NOMO-1 (cell line): Measurements from ENCODE around the gene CDHR5.
"Not testable (repeated sequence)": the region's sequence is repeated elsewhere in the genome, so short reads cannot be mapped to it uniquely, and the experiment has no call there.

Experiments
- DNase-seq, 2 experiments: peaks; one replicate each; lab custom pipeline; 2025; ENCODE audit not compliant: unreplicated experiment in 2 of 2; lab: John Stamatoyannopoulos, UW

Gene CDHR5, protein sequence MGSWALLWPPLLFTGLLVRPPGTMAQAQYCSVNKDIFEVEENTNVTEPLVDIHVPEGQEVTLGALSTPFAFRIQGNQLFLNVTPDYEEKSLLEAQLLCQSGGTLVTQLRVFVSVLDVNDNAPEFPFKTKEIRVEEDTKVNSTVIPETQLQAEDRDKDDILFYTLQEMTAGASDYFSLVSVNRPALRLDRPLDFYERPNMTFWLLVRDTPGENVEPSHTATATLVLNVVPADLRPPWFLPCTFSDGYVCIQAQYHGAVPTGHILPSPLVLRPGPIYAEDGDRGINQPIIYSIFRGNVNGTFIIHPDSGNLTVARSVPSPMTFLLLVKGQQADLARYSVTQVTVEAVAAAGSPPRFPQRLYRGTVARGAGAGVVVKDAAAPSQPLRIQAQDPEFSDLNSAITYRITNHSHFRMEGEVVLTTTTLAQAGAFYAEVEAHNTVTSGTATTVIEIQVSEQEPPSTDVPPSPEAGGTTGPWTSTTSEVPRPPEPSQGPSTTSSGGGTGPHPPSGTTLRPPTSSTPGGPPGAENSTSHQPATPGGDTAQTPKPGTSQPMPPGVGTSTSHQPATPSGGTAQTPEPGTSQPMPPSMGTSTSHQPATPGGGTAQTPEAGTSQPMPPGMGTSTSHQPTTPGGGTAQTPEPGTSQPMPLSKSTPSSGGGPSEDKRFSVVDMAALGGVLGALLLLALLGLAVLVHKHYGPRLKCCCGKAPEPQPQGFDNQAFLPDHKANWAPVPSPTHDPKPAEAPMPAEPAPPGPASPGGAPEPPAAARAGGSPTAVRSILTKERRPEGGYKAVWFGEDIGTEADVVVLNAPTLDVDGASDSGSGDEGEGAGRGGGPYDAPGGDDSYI

GRCh38 chr11:624705-625635 lies at the start of gene CDHR5:
Gene CDHR5 (minus strand): TSS chr11:624955. CDS start chr11:624902, 53 bp downstream.
- DNase-seq: no peak

DNA sequence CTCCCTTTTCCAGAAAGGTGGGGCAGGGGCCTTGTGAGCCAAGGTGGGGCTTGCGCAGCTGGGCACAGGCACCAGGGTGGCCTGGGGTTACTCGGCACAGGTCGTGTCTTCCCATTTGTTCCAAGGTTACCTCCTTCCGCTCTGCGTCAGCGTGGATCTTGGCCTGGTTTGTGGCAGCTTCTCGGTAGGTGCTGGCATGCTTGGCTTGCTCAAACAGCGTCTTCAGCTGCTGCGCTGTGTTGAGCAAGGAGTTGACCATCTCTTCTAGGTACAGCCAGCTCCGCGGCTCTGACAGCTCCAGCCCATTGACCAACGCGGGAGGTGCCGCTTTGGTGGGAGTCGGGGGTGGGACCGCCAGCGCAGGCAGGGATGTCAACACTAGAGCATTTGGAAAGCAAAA lies 49.7 kb upstream of the CDHR5 start:
- DNase-seq: no peak

DNA sequence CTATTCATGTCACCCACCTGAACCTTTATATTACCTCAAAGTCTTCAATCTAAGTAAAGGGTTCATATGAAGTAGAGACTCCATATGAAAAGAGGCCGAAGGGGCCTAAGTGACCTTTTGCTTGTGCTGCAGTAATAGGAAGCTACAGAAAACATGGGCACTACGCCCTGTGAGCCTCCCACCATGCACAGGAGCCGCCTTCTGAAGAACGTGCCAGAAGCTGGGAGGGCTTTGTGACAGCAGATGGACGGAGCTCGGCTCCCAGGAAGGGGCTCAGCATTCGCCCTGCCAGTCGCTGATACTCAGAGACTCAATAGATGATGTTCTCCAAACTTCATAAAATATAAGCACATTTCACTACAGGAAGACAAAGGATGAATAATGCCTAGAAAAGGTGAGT lies 49.1 kb upstream of the CDHR5 start:
- DNase-seq: no peak

- DNase-seq: no peak
Observed at GRCh38 chr11:665704-666281, 41.0 kb upstream of the CDHR5 start.

- DNase-seq: no peak
Observed at GRCh38 chr11:665062-665703, 40.4 kb upstream of the CDHR5 start.

- peak in 1 of 2 experiments; percentile 7 for DNase-seq
Observed at GRCh38 chr11:662689-663274, 38.0 kb upstream of the CDHR5 start.

GRCh38 chr11:660681-661444 lies 36.1 kb upstream of the CDHR5 start:
- no peak for DNase-seq

DNA sequence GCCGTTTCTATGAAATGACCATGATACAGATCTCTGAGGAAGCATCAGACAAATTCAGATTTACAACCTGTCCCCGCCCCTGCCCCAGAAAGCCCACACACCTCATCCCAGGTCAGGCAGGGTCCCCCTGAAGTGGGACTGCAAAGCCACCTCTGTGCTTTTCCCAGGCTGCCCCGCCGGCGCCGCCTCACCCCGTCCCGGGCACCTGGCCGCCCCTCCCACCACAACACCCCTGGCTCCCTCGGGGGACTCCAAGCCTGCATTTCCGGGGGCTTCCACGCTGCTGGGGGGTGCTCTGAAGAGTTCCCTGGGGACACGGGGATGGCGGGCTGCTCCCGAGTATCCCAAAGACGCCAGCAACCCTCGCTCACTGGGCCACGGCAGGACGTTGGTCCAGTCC lies 35.5 kb upstream of the CDHR5 start:
- DNase-seq: no peak

GRCh38 chr11:659532-660085 lies 34.9 kb upstream of the CDHR5 start:
- DNase-seq: no peak

DNA sequence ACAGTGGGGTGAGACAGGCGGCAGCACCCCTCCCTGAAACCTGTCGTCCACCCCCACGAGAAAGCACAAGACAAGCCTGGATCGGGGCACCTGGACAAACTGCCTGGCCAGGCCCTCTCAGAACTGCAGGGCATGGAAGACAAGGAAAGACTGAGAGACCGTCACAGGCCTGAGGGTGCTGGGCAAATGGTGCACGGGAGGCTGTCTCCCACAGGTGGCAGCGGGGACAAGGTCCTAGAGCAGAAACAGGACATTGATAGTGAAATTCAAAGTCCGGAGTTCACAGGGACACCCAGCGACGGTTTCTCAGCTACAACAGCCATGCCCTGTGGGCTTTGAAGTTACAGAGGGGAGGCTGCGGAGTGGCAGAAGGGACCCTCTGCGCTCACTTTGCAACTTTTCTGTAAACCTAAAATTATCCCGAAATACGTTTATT lies 33.0 kb upstream of the CDHR5 start:
- DNase-seq: no peak

GRCh38 chr11:656866-657265 lies 32.1 kb upstream of the CDHR5 start:
- no peak for DNase-seq

DNA sequence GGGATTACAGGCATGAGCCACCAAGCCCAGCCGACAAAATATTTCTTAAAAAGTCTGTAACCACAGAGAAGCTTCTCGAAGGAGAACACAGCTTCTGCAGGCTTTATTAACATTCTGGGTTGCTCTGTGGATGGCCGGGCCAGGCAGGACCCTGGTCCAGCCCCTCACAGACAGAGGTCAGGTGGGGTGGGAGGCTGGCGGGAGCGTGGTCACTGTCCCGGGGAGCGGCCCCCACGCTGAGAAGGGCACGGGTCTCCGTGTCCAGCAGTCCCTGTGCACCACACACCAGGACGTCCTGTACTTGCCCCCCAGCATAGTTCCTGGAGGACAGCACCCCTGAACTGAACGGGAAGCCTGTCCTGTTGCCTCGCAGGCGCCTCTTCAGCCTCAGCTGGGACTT lies 31.7 kb upstream of the CDHR5 start:
- DNase-seq: no peak

- no peak for DNase-seq
Observed at GRCh38 chr11:655036-655726, 30.4 kb upstream of the CDHR5 start.

GRCh38 chr11:654444-654843 lies 29.7 kb upstream of the CDHR5 start:
- not testable (repeated sequence) for DNase-seq

DNA sequence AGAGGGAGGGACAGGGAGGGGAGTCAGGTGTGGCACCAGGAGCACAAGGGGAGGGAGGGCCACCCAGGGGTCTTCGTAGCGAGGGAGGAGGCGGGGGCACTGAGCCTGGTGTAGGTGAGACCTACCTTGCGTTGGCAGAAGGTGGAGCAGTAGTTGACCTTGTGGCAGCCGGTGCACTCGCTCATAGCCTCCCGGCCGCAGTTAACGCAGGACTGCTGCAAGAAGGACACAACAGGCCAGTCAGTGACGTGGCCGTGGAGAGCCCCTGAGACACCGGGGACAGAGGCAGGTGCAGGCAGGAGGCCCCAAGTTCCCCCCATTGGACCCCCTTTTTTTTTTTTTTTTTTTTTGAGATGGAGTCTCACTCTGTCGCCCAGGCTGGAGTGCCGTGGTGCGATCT lies 29.1 kb upstream of the CDHR5 start:
- no peak for DNase-seq

DNA sequence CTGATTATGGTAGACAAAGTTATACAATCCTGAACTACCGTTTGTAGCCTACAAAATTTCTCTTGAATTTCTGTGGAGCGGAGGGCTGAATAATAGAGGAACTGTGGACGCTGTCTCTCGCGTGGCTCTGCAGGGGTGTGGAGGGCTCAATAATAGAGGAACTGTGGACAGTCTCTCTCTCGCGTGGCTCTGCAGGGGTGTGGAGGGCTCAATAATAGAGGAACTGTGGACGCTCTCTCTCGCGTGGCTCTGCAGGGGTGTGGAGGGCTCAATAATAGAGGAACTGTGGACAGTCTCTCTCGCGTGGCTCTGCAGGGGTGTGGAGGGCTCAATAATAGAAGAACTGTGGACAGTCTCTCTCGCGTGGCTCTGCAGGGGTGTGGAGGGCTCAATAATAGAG lies 28.4 kb upstream of the CDHR5 start:
- DNase-seq: peak in 1 of 2 experiments; percentile 13

- DNase-seq: no peak
Observed at GRCh38 chr11:650482-650881, 25.7 kb upstream of the CDHR5 start.

DNA sequence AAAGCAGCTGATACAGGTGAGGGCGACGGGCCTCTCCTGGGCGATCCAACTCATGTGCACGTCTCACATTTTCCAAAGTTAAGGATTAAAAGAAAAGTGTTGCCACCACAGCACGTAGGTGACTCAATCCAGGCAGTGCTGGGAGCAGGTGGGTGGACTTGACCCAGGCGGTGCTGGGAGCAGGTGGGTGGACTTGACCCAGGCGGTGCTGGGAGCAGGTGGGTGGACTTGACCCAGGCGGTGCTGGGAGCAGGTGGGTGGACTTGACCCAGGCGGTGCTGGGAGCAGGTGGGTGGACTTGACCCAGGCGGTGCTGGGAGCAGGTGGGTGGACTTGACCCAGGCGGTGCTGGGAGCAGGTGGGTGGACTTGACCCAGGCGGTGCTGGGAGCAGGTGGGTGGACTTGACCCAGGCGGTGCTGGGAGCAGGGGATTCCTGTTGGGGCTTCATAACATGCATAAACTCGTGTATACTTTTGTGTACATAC lies 23.0 kb upstream of the CDHR5 start:
- DNase-seq: not testable (repeated sequence)
